ENCODE data around the gene CD52. TPM values are rescaled to one million over a fixed set of nuclear protein-coding genes. Genes with fewer than 3 reads are reported as not detected.

CD52 gene
- total and polyA plus RNA-seq, 2 experiments from 2014 or later, result 7.3 TPM; not detected in 1

GRCh38 chr1:26295194-26296138 is 22.3 kb upstream of the CD52 start:
- Mint-ChIP-seq H3K36me3 (ENCODE audit: low read depth) (no peaks in the 10 kb centered on the region; the same call in 2 of the 3 replicates), H3K4me1 (peaks cover 14% of the 10 kb centered on the region), H3K27ac (no peak overlapping the region), H3K27me3 (ENCODE audit: insufficient read depth, low read depth, poor library complexity) (peaks cover 8% of the 10 kb centered on the region), H3K4me3 (no peak overlapping the region), H3K9me3 (no peaks in the 10 kb centered on the region)
- no peaks in the 10 kb centered on the region for H3K36me3 ChIP-seq (ENCODE audit: insufficient read depth)
- ATAC-seq (no peak), DNase-seq (ENCODE audit: low spot score) (no peak)
- H3K9me2 ChIP-seq (ENCODE audit: insufficient read depth), result no peaks in the 10 kb centered on the region
- H3K27ac ChIP-seq (ENCODE audit: low read depth), result no peak overlapping the region
- H3K4me2 ChIP-seq, result no peak overlapping the region
- peaks cover 1% of the 10 kb centered on the region; the same call in 1 of the 2 replicates for H3K4me1 ChIP-seq (ENCODE audit: insufficient read depth)
- H3K27me3 ChIP-seq (ENCODE audit: insufficient read depth), result no peaks in the 10 kb centered on the region
- no peak overlapping the region for H2AFZ ChIP-seq
- no peaks in the 10 kb centered on the region for H3K79me2 ChIP-seq (replicated peaks; ENCODE audit: insufficient read depth)
- no peaks in the 10 kb centered on the region for H3F3A ChIP-seq (replicated peaks; ENCODE audit: low read depth)
- TF ChIP-seq ETS1 (IDR thresholded peaks at IDR 0.05) (no peak), CREB1 (CRISPR knock-in tag; IDR thresholded peaks at IDR 0.05; ENCODE audit: low read depth) (no peak), REST (IDR thresholded peaks at IDR 0.05; ENCODE audit: unreplicated experiment) (no peak), NANOG (IDR thresholded peaks at IDR 0.05; ENCODE audit: borderline replicate concordance) (no peak), STAT1 (IDR thresholded peaks at IDR 0.05; ENCODE audit: unreplicated experiment) (no peak), ZNF331 (CRISPR knock-in tag; IDR thresholded peaks at IDR 0.05; ENCODE audit: low read depth) (no peak), POLR2AphosphoS5 (IDR thresholded peaks at IDR 0.05; ENCODE audit: low read depth) (no peak), JUNB (IDR thresholded peaks at IDR 0.05; ENCODE audit: unreplicated experiment) (no peak), EZH2 (IDR thresholded peaks at IDR 0.05; ENCODE audit: low read depth, unreplicated experiment) (no peak), CTCF (conservative IDR thresholded peaks at IDR 0.05; ENCODE audit: low read depth in 2 of 2) (no peak), ZNF462 (CRISPR knock-in tag; IDR thresholded peaks at IDR 0.05) (no peak), ZNF114 (CRISPR knock-in tag; IDR thresholded peaks at IDR 0.05) (no peak), EZH2phosphoT487 (IDR thresholded peaks at IDR 0.05; ENCODE audit: unreplicated experiment) (no peak)
- no peaks in the 10 kb centered on the region for H4K20me1 ChIP-seq (replicated peaks; ENCODE audit: insufficient read depth)
- no peak overlapping the region for H3K4me3 ChIP-seq
